ENCODE results near the gene CBX7. TPM values are rescaled to one million over a fixed set of nuclear protein-coding genes. Genes with fewer than 3 reads are reported as not detected.
A peak's percentile ranks its signal among the peaks of the same experiment; 100 is the strongest.

CBX7 gene
- polyA plus RNA-seq, 1 donor from 2014 or later: 4.4 TPM

DNA sequence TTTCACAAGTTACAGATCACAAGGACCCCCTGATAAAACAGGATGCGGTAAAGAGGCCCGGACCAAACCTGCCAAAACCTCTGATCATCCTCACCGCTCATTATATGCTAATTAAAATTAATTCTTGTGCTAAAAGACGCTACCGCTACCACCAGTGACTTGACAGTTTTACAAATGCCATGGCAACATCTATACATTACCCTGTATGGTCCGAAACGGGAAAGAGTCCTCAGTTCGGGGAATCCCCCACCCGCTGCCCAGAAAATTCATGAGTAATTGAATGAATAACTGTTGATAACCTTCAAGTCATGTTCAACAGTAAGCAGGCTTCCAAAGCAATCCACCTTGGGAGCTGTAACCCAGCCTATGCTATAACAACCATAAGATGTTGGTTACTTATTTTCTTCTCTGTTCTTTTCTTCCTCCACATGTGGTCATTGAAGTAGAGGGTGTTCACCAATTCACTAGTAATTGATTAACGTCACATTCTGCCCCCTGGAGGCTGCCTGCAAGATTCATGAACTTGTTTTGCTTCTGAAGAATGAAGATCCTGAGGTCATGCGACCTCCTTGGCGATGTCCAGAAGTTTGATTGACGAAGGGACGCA, 34.8 kb downstream of the CBX7 start:
- Histone ChIP-seq H3K27me3 (ENCODE audit: insufficient read depth, low read depth, low read length) (peaks cover 7% of the 10 kb centered on the region), H3K36me3 (ENCODE audit: insufficient read depth, low read length) (no peaks in the 10 kb centered on the region), H2AFZ (ENCODE audit: low read depth, low read length) (no peak overlapping the region), H3K9me3 (ENCODE audit: low read length) (no peaks in the 10 kb centered on the region), H4K20me1 (ENCODE audit: insufficient read depth) (no peaks in the 10 kb centered on the region), H3K4me3 (ENCODE audit: low read length) (no peak overlapping the region), H3F3A (ENCODE audit: insufficient read depth, low read length, poor library complexity, severe bottlenecking) (no peaks in the 10 kb centered on the region), H3K27ac (ENCODE audit: low read length) (no peak overlapping the region), H3K4me2 (ENCODE audit: low read length) (no peak overlapping the region), H3K79me2 (replicated peaks; ENCODE audit: insufficient read depth, low read length) (no peaks in the 10 kb centered on the region), H3K9me2 (ENCODE audit: insufficient read depth, low read length) (no peaks in the 10 kb centered on the region), H3K9ac (ENCODE audit: low read length) (no peak overlapping the region)
- no peak for TF ChIP-seq MXI1 (conservative IDR thresholded peaks at IDR 0.05; ENCODE audit: poor library complexity, severe bottlenecking)
- no peak for TF ChIP-seq RAD21 (conservative IDR thresholded peaks at IDR 0.05)
- TF ChIP-seq TAF1 (IDR thresholded peaks at IDR 0.05; ENCODE audit: low read depth): no peak
- no peak for TF ChIP-seq POLR2AphosphoS5 (IDR thresholded peaks at IDR 0.05)
- no peak for TF ChIP-seq EZH2 (IDR thresholded peaks at IDR 0.05; ENCODE audit: borderline replicate concordance, insufficient read depth, low read length, poor library complexity, severe bottlenecking)
- TF ChIP-seq, protein P1, sequence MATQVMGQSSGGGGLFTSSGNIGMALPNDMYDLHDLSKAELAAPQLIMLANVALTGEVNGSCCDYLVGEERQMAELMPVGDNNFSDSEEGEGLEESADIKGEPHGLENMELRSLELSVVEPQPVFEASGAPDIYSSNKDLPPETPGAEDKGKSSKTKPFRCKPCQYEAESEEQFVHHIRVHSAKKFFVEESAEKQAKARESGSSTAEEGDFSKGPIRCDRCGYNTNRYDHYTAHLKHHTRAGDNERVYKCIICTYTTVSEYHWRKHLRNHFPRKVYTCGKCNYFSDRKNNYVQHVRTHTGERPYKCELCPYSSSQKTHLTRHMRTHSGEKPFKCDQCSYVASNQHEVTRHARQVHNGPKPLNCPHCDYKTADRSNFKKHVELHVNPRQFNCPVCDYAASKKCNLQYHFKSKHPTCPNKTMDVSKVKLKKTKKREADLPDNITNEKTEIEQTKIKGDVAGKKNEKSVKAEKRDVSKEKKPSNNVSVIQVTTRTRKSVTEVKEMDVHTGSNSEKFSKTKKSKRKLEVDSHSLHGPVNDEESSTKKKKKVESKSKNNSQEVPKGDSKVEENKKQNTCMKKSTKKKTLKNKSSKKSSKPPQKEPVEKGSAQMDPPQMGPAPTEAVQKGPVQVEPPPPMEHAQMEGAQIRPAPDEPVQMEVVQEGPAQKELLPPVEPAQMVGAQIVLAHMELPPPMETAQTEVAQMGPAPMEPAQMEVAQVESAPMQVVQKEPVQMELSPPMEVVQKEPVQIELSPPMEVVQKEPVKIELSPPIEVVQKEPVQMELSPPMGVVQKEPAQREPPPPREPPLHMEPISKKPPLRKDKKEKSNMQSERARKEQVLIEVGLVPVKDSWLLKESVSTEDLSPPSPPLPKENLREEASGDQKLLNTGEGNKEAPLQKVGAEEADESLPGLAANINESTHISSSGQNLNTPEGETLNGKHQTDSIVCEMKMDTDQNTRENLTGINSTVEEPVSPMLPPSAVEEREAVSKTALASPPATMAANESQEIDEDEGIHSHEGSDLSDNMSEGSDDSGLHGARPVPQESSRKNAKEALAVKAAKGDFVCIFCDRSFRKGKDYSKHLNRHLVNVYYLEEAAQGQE (IDR thresholded peaks at IDR 0.05; ENCODE audit: borderline replicate concordance): no peak
- peak; percentile 15 for TF ChIP-seq SMC3 (conservative IDR thresholded peaks at IDR 0.05; ENCODE audit: poor library complexity)
- TF ChIP-seq, protein P2, sequence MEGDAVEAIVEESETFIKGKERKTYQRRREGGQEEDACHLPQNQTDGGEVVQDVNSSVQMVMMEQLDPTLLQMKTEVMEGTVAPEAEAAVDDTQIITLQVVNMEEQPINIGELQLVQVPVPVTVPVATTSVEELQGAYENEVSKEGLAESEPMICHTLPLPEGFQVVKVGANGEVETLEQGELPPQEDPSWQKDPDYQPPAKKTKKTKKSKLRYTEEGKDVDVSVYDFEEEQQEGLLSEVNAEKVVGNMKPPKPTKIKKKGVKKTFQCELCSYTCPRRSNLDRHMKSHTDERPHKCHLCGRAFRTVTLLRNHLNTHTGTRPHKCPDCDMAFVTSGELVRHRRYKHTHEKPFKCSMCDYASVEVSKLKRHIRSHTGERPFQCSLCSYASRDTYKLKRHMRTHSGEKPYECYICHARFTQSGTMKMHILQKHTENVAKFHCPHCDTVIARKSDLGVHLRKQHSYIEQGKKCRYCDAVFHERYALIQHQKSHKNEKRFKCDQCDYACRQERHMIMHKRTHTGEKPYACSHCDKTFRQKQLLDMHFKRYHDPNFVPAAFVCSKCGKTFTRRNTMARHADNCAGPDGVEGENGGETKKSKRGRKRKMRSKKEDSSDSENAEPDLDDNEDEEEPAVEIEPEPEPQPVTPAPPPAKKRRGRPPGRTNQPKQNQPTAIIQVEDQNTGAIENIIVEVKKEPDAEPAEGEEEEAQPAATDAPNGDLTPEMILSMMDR (IDR thresholded peaks at IDR 0.05; ENCODE audit: poor library complexity, severe bottlenecking): peak; percentile 30
- no peak for TF ChIP-seq EP300 (conservative IDR thresholded peaks at IDR 0.05; ENCODE audit: poor library complexity, severe bottlenecking)

DNA sequence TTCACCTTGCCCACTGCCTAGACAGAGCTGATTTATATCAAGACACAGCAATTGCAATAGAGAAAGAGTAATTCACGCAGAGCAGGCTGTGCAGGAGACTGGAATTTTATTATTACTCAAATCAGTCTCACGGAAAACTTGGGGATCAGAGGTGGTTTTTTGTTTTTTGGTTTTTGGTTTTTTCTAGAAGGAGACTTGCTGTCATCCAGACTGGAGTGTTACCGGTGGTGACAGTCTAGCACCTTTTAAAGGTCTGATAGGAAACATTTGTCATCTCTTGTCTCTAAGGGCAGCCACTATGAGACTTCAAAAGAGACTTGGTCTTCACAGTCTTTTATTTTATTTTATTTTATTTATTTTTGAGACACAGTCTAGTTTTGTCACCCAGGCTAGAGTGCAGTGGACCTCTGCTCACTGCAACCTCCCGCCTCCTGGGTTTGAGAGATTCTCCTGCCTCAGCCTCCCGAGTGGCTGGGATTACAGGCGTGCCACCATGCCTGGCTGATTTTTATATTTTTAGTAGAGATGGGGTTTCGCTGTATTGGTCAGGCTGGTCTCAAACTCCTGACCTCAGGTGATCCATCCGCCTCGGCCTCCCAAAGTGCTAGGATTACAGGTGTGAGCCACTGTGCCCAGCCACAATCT, 36.4 kb downstream of the CBX7 start:
- H3K36me3 ChIP-seq (ENCODE audit: insufficient read depth, low read length): no peaks in the 10 kb centered on the region
- H3K4me3 ChIP-seq (ENCODE audit: low read length): no peak overlapping the region
- no peaks in the 10 kb centered on the region for H4K20me1 ChIP-seq (ENCODE audit: insufficient read depth)
- no peaks in the 10 kb centered on the region for H3K9me3 ChIP-seq (ENCODE audit: low read length)
- TF ChIP-seq EZH2 (IDR thresholded peaks at IDR 0.05; ENCODE audit: borderline replicate concordance, insufficient read depth, low read length, poor library complexity, severe bottlenecking) (no peak), RAD21 (conservative IDR thresholded peaks at IDR 0.05) (no peak), TAF1 (IDR thresholded peaks at IDR 0.05; ENCODE audit: low read depth) (no peak), POLR2AphosphoS5 (IDR thresholded peaks at IDR 0.05) (no peak), SMC3 (conservative IDR thresholded peaks at IDR 0.05; ENCODE audit: poor library complexity) (no peak), MXI1 (conservative IDR thresholded peaks at IDR 0.05; ENCODE audit: poor library complexity, severe bottlenecking) (no peak), EP300 (conservative IDR thresholded peaks at IDR 0.05; ENCODE audit: poor library complexity, severe bottlenecking) (no peak)
- TF ChIP-seq, protein P2 (IDR thresholded peaks at IDR 0.05; ENCODE audit: poor library complexity, severe bottlenecking): no peak
- TF ChIP-seq, protein P1 (IDR thresholded peaks at IDR 0.05; ENCODE audit: borderline replicate concordance): no peak
- H3F3A ChIP-seq (ENCODE audit: insufficient read depth, low read length, poor library complexity, severe bottlenecking): no peaks in the 10 kb centered on the region
- H3K4me2 ChIP-seq (ENCODE audit: low read length): no peak overlapping the region
- no peak overlapping the region for H2AFZ ChIP-seq (ENCODE audit: low read depth, low read length)
- no peaks in the 10 kb centered on the region for H3K9me2 ChIP-seq (ENCODE audit: insufficient read depth, low read length)
- H3K79me2 ChIP-seq (replicated peaks; ENCODE audit: insufficient read depth, low read length): no peaks in the 10 kb centered on the region
- peaks cover 7% of the 10 kb centered on the region for H3K27me3 ChIP-seq (ENCODE audit: insufficient read depth, low read depth, low read length)
- H3K9ac ChIP-seq (ENCODE audit: low read length): no peak overlapping the region
- no peak overlapping the region for H3K27ac ChIP-seq (ENCODE audit: low read length)

All from neural cell (in vitro differentiated cells).